ENCODE measurements around the gene ZNF683. TPM values are rescaled to one million over a fixed set of nuclear protein-coding genes. Genes with fewer than 3 reads are reported as not detected.

The ZNF683 gene
- total RNA-seq, 4 donors from 2014 or later = 0.62 TPM; not detected in 3

GRCh38 chr1:26361605-26362122 lies 10.9 kb downstream of the ZNF683 start:
- ATAC-seq = no peak
- TF ChIP-seq EP300 (IDR thresholded peaks at IDR 0.05) (no peak), CTCF (IDR thresholded peaks at IDR 0.05) (no peak), POLR2AphosphoS5 (IDR thresholded peaks at IDR 0.05) (no peak), POLR2A (IDR thresholded peaks at IDR 0.05) (no peak)
- Histone ChIP-seq H3K27me3 (peaks cover 89% of the 10 kb centered on the region), H3K9me3 (no peaks in the 10 kb centered on the region), H3K27ac (no peak overlapping the region), H3K36me3 (no peaks in the 10 kb centered on the region), H3K4me3 (no peak overlapping the region), H3K4me1 (peaks cover 0 to 16% (median 9%) of the 10 kb centered on the region in 3 donors)
- 85% methylated on average over 4 of the region's 12 CpGs; no CpG with 5 or more reads in 1 of the 2 donors for WGBS, 2 donors (ENCODE audit: low coverage in 1 of 2)

- Histone ChIP-seq H3K4me1 (peaks cover 0 to 16% (median 9%) of the 10 kb centered on the region in 3 donors), H3K4me3 (peak overlapping the region in 1 of 2 donors; percentile 36), H3K27ac (no peak overlapping the region), H3K27me3 (peaks cover 93% of the 10 kb centered on the region), H3K36me3 (no peaks in the 10 kb centered on the region), H3K9me3 (no peaks in the 10 kb centered on the region)
- ATAC-seq = no peak
- WGBS, 2 donors (ENCODE audit: low coverage in 1 of 2) = 24 to 34% methylated on average over 6 to 11 of the region's 27 CpGs
- TF ChIP-seq CTCF (IDR thresholded peaks at IDR 0.05) = no peak
- TF ChIP-seq POLR2A (IDR thresholded peaks at IDR 0.05) = no peak
- TF ChIP-seq POLR2AphosphoS5 (IDR thresholded peaks at IDR 0.05) = no peak
- TF ChIP-seq EP300 (IDR thresholded peaks at IDR 0.05) = no peak
These were observed 11.5 kb downstream of the ZNF683 start for GRCh38 chr1:26360807-26361604.

- 3 to 7% methylated on average over 12 to 18 of the region's 67 CpGs for WGBS, 2 donors (ENCODE audit: low coverage in 1 of 2)
- Histone ChIP-seq H3K27ac (no peak overlapping the region), H3K27me3 (peaks cover 100% of the 10 kb centered on the region), H3K9me3 (no peaks in the 10 kb centered on the region), H3K4me3 (peak overlapping the region in 1 of 2 donors; percentile 36), H3K4me1 (peaks cover 0 to 16% (median 9%) of the 10 kb centered on the region in 3 donors), H3K36me3 (no peaks in the 10 kb centered on the region)
- no peak for ATAC-seq
- TF ChIP-seq POLR2AphosphoS5 (IDR thresholded peaks at IDR 0.05) (no peak), POLR2A (IDR thresholded peaks at IDR 0.05) (no peak)
These were observed 12.4 kb downstream of the ZNF683 start for GRCh38 chr1:26359981-26360806.

GRCh38 chr1:26358411-26359384 lies 13.9 kb downstream of the ZNF683 start:
- no peak for ATAC-seq
- Histone ChIP-seq H3K36me3 (no peaks in the 10 kb centered on the region), H3K4me1 (peaks cover 0 to 16% (median 9%) of the 10 kb centered on the region in 3 donors), H3K4me3 (no peak overlapping the region), H3K27me3 (peaks cover 100% of the 10 kb centered on the region), H3K9me3 (no peaks in the 10 kb centered on the region), H3K27ac (no peak overlapping the region)
- TF ChIP-seq EP300 (IDR thresholded peaks at IDR 0.05) (no peak), CTCF (IDR thresholded peaks at IDR 0.05) (no peak), POLR2AphosphoS5 (IDR thresholded peaks at IDR 0.05) (no peak), POLR2A (IDR thresholded peaks at IDR 0.05) (no peak)
- WGBS, 2 donors (ENCODE audit: low coverage in 1 of 2) = 44 to 47% methylated on average over 8 to 9 of the region's 15 CpGs
